IMR-90 (cell line): ENCODE data around the gene VIPR1. TPM values are rescaled to one million over a fixed set of nuclear protein-coding genes. Genes with fewer than 3 reads are reported as not detected.
A peak's percentile ranks its signal among the peaks of the same experiment; 100 is the strongest.

Source experiments
- ATAC-seq: fragments of 200-7000 bp; cut with Tn5 transposase; 2 replicates; pipeline ENCODE4 v1.9.1; 2020; ENCODE audit warnings: low read depth, mild to moderate bottlenecking, moderate library complexity
- BruUV-seq: library from RNA; stranded (reverse); fragments of 400-500 nt; replicated peaks from 2 replicates; lab custom pipeline; 2021; lab: Mats Ljungman, UMichigan
- CTCF ChIA-PET: fragments of 300-600 bp; formaldehyde crosslinking; extraction: SDS; loops from one replicate; lab custom pipeline; 2021; ENCODE audit warnings: antibody characterized with exemption; lab: Yijun Ruan, JAX
- POLR2A ChIA-PET: fragments of 300-600 bp; sonication (Branson Sonifier 250); formaldehyde crosslinking; loops from one replicate; lab custom pipeline; 2022; ENCODE audit warnings: antibody characterized with exemption; ENCODE audit not compliant: unreplicated experiment; lab: Charles Lee
- DNase-seq: peaks from one replicate; pipeline ENCODE4 v3.0.0; 2013
- H2AFZ ChIP-seq: replicated peaks from 2 replicates; pipeline ENCODE3; 2013; ENCODE audit warnings: low read length, mild to moderate bottlenecking; ENCODE audit not compliant: poor library complexity
- H2AK5ac ChIP-seq: 2 replicates; pipeline ENCODE4 v1.6.1; 2013; ENCODE audit warnings: low read depth, low read length, inconsistent platforms
- H2AK9ac ChIP-seq: replicated peaks from 2 replicates; pipeline ENCODE3; 2013; ENCODE audit warnings: mild to moderate bottlenecking, low read depth, low read length, moderate library complexity; ENCODE audit not compliant: poor library complexity
- H2BK120ac ChIP-seq: 2 replicates; pipeline ENCODE4 v1.6.1; 2013; ENCODE audit warnings: low read depth, low read length, inconsistent platforms
- H2BK15ac ChIP-seq: 3 replicates; pipeline ENCODE4 v1.6.1; 2013; ENCODE audit warnings: low read depth, low read length, inconsistent platforms
- H2BK20ac ChIP-seq: 2 replicates; pipeline ENCODE4 v1.6.1; 2013; ENCODE audit warnings: low read depth, mild to moderate bottlenecking, inconsistent platforms, low read length, moderate library complexity
- H2BK5ac ChIP-seq: 2 replicates; pipeline ENCODE4 v1.6.1; 2013; ENCODE audit warnings: mild to moderate bottlenecking, low read depth, low read length, inconsistent platforms; ENCODE audit not compliant: poor library complexity, severe bottlenecking
- H3K14ac ChIP-seq: replicated peaks from 2 replicates; pipeline ENCODE4 v1.6.1; 2013; ENCODE audit warnings: low read depth, low read length, inconsistent platforms
- H3K18ac ChIP-seq: 2 replicates; pipeline ENCODE4 v1.6.1; 2013; ENCODE audit warnings: low read depth, low read length, control low read depth
- H3K23ac ChIP-seq: 2 replicates; pipeline ENCODE4 v1.6.1; 2013; ENCODE audit warnings: low read depth, low read length, inconsistent platforms
- H3K27ac ChIP-seq: 2 replicates; pipeline ENCODE4 v1.5.1; 2013; ENCODE audit warnings: mild to moderate bottlenecking, control low read depth, low read length; ENCODE audit not compliant: insufficient read depth
- H3K27me3 ChIP-seq: 2 replicates; pipeline ENCODE4 v1.6.1; 2013; ENCODE audit warnings: low read length; ENCODE audit not compliant: control insufficient read depth, insufficient read depth
- H3K36me3 ChIP-seq: 2 replicates; pipeline ENCODE4 v1.6.1; 2013; ENCODE audit warnings: low read length, mixed read lengths; ENCODE audit not compliant: control insufficient read depth, insufficient read depth
- H3K4ac ChIP-seq: 2 replicates; pipeline ENCODE4 v1.6.1; 2013; ENCODE audit warnings: low read depth, low read length, inconsistent platforms
- H3K4me1 ChIP-seq: 2 replicates; pipeline ENCODE4 v1.6.1; 2013; ENCODE audit warnings: low read length, mixed read lengths; ENCODE audit not compliant: control insufficient read depth, insufficient read depth
- H3K4me2 ChIP-seq: 2 replicates; pipeline ENCODE4 v1.6.1; 2013; ENCODE audit warnings: low read depth, mild to moderate bottlenecking, control low read depth, low read length, moderate library complexity
- H3K4me3 ChIP-seq: 2 replicates; pipeline ENCODE4 v1.5.1; 2013; ENCODE audit warnings: low read depth, mild to moderate bottlenecking, control low read depth, low read length, moderate library complexity; ENCODE audit not compliant: insufficient read depth
- H3K56ac ChIP-seq: 2 replicates; pipeline ENCODE4 v1.6.1; 2013; ENCODE audit warnings: low read length, inconsistent platforms; ENCODE audit not compliant: insufficient read depth; ENCODE audit errors: extremely low read depth
- H3K79me1 ChIP-seq, 2 experiments: 2 replicates each; pipeline ENCODE4 v1.6.1; 2013; ENCODE audit warnings: low read length in 2 of 2, inconsistent platforms in 1 of 2, low read depth in 1 of 2
- H3K9ac ChIP-seq: 2 replicates; pipeline ENCODE4 v1.6.1; 2013; ENCODE audit warnings: low read depth, low read length, control low read depth
- H3K9me1 ChIP-seq: 2 replicates; pipeline ENCODE4 v1.6.1; 2013; ENCODE audit warnings: low read length, inconsistent platforms; ENCODE audit not compliant: insufficient read depth
- H3K9me3 ChIP-seq: 2 replicates; pipeline ENCODE4 v1.6.1; 2013; ENCODE audit warnings: low read length; ENCODE audit not compliant: control insufficient read depth, insufficient read depth
- H4K20me1 ChIP-seq: 2 replicates; pipeline ENCODE4 v1.6.1; 2013; ENCODE audit warnings: low read length, inconsistent platforms; ENCODE audit not compliant: insufficient read depth
- H4K5ac ChIP-seq: 2 replicates; pipeline ENCODE4 v1.6.1; 2013; ENCODE audit warnings: mild to moderate bottlenecking, low read depth, low read length, control low read depth
- H4K8ac ChIP-seq, 2 experiments: 2 replicates each; pipeline ENCODE4 v1.6.1; 2013; ENCODE audit warnings: low read depth in 2 of 2, low read length in 2 of 2, control low read depth in 1 of 2, inconsistent platforms in 1 of 2
- H4K91ac ChIP-seq: 2 replicates; pipeline ENCODE4 v1.6.1; 2013; ENCODE audit warnings: low read depth, low read length, inconsistent platforms; ENCODE audit not compliant: insufficient read depth
- BHLHE40 ChIP-seq: fragments of 150-350 bp; IDR thresholded peaks from 2 replicates; pipeline ENCODE4 v1.6.1; 2016; ENCODE audit warnings: mild to moderate bottlenecking, low read depth, low read length
- CEBPB ChIP-seq: IDR thresholded peaks from 2 replicates; pipeline ENCODE4 v1.6.1; 2012; ENCODE audit warnings: low read depth, low read length, improper control_type of control experiment
- CHD1 ChIP-seq: IDR thresholded peaks from 2 replicates; pipeline ENCODE4 v1.6.1; 2012; ENCODE audit warnings: low read depth, low read length, improper control_type of control experiment
- MAZ ChIP-seq: IDR thresholded peaks from 2 replicates; pipeline ENCODE4 v1.6.1; 2012; ENCODE audit warnings: low read depth, mild to moderate bottlenecking, low read length, improper control_type of control experiment, moderate library complexity, borderline replicate concordance
- MXI1 ChIP-seq: IDR thresholded peaks from 2 replicates; pipeline ENCODE4 v1.6.1; 2012; ENCODE audit warnings: low read depth, mild to moderate bottlenecking, low read length, moderate library complexity, borderline replicate concordance
- RFX5 ChIP-seq: IDR thresholded peaks from 2 replicates; pipeline ENCODE4 v1.8.0; 2012; ENCODE audit warnings: low read depth, mild to moderate bottlenecking, low read length, moderate library complexity
- WGBS, 2 experiments: methylation state at CpG; one replicate each; pipeline versions ENCODE4 v1.1.5 to v1.1.7; 2013; ENCODE audit warnings: missing lambda C conversion rate in 2 of 2; ENCODE audit not compliant: insufficient read length in 1 of 2; ENCODE audit errors: extremely low coverage in 2 of 2; 5-methylcytosine and 5-hydroxymethylcytosine counted together
- dilution Hi-C: fragments of 300-500 bp; cut with HindIII; formaldehyde crosslinking; loops from one replicate; pipeline ENCODE4 v1.14.3; 2018; ENCODE audit warnings: low sequenced_read_pairs; ENCODE audit not compliant: unreplicated experiment
- in situ Hi-C: fragments of 300-500 bp; cut with MboI; formaldehyde crosslinking; loops from 3 replicates; pipeline ENCODE4 v1.14.3; 2019; ENCODE audit warnings: low sequenced_read_pairs, inconsistent platforms, mixed read lengths
- intact Hi-C: fragments of 100-400 bp; cut with micrococcal nuclease; formaldehyde crosslinking; loops from 2 replicates; pipeline ENCODE4 v1.10.0; 2022
- polyA plus RNA-seq, 3 experiments: library from polyadenylated mRNA; depleted of rRNA; stranded (reverse); fragments of >200 nt; gene quantifications; 2 replicates each; pipeline ENCODE4 v1.2.3, GENCODE V29; 2012; ENCODE audit warnings: low replicate concordance in 1 of 3
- total RNA-seq: library from RNA; depleted of rRNA; stranded (reverse); fragments of >200 nt; gene quantifications from 2 replicates; pipeline ENCODE4 v1.2.3, GENCODE V29; 2012
- TF ChIP-seq, protein P1 (sequence below): conservative IDR thresholded peaks from 2 replicates; pipeline ENCODE4 v1.5.1; 2012; ENCODE audit warnings: mild to moderate bottlenecking, low read depth, low read length, improper control_type of control experiment

VIPR1 gene
- total and polyA plus RNA-seq, 2 of the 4 experiments (the other 2 are of a cell fraction): not detected

DNA sequence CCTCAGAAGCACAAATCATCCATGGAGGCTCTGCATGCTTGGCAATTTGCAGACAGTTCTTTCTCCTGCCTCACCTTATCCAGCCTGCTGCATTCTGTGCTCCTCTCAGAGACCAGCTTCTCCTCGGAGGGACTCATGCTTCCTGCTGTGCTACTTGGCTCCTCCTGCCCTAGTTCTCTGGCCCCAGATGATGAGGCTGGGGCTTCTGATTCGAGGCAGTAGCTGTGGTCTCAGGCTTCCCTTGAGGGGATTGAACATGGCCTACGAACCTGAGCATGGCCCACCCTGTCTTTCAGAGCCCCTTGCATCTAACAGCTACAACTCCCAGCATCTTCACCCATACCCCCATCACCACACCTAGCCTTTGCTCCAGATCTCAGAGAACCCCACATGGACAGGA is 6.7 kb downstream of the VIPR1 start:
- H2BK20ac ChIP-seq: no peak overlapping the region
- H2AK9ac ChIP-seq: no peak overlapping the region
- H3K27me3 ChIP-seq: peaks cover 29% of the 10 kb centered on the region
- in situ Hi-C loops (no loop called here), intact Hi-C loops (no loop called here), dilution Hi-C loops (no loop called here)
- TF ChIP-seq RFX5 (no peak), MAZ (no peak), CHD1 (no peak), MXI1 (no peak), CEBPB (no peak), BHLHE40 (no peak)
- TF ChIP-seq, protein P1, sequence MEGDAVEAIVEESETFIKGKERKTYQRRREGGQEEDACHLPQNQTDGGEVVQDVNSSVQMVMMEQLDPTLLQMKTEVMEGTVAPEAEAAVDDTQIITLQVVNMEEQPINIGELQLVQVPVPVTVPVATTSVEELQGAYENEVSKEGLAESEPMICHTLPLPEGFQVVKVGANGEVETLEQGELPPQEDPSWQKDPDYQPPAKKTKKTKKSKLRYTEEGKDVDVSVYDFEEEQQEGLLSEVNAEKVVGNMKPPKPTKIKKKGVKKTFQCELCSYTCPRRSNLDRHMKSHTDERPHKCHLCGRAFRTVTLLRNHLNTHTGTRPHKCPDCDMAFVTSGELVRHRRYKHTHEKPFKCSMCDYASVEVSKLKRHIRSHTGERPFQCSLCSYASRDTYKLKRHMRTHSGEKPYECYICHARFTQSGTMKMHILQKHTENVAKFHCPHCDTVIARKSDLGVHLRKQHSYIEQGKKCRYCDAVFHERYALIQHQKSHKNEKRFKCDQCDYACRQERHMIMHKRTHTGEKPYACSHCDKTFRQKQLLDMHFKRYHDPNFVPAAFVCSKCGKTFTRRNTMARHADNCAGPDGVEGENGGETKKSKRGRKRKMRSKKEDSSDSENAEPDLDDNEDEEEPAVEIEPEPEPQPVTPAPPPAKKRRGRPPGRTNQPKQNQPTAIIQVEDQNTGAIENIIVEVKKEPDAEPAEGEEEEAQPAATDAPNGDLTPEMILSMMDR: no peak
- H3K9me1 ChIP-seq: no peaks in the 10 kb centered on the region
- H3K4me1 ChIP-seq: no peaks in the 10 kb centered on the region
- POLR2A ChIA-PET: no interaction called here
- no peak for ATAC-seq
- no peak overlapping the region for H2BK5ac ChIP-seq
- no peak overlapping the region for H2BK120ac ChIP-seq
- DNase-seq: no peak
- H3K4me3 ChIP-seq: no peak overlapping the region
- H3K27ac ChIP-seq: no peak overlapping the region
- CTCF ChIA-PET: interaction anchor here (0.9 kb wide), 1 partner anchor 36 kb away, joined by 3 read pairs; no protein-coding TSS in a partner anchor
- H3K4ac ChIP-seq: no peak overlapping the region
- H3K9me3 ChIP-seq: no peaks in the 10 kb centered on the region
- WGBS, 2 experiments: no CpG with 5 or more reads among the region's 3 CpGs
- H4K8ac ChIP-seq: no peak overlapping the region
- H3K18ac ChIP-seq: no peak overlapping the region
- BruUV-seq: no TSS peak
- no peak overlapping the region for H3K14ac ChIP-seq
- H3K79me1 ChIP-seq: no peaks in the 10 kb centered on the region
- no peaks in the 10 kb centered on the region for H4K20me1 ChIP-seq
- no peaks in the 10 kb centered on the region for H3K36me3 ChIP-seq
- H3K56ac ChIP-seq: no peak overlapping the region
- no peak overlapping the region for H3K23ac ChIP-seq
- H3K9ac ChIP-seq: no peak overlapping the region
- no peak overlapping the region for H2AK5ac ChIP-seq
- peak overlapping the region; percentile 21 for H2AFZ ChIP-seq
- H2BK15ac ChIP-seq: no peak overlapping the region
- H4K91ac ChIP-seq: no peak overlapping the region
- no peak overlapping the region for H4K5ac ChIP-seq
- H3K4me2 ChIP-seq: no peak overlapping the region
